K562 (cell line): Measurements from ENCODE around the gene CHD1L. TPM values are rescaled to one million over a fixed set of nuclear protein-coding genes. Genes with fewer than 3 reads are reported as not detected.

Experiments
- ATAC-seq: fragments of 200-7000 bp; cut with Tn5 transposase; 3 replicates; pipeline ENCODE4 v1.9.1; 2020; ENCODE audit warnings: moderate library complexity
- BruUV-seq: library from RNA; stranded (reverse); fragments of 400-500 nt; replicated peaks from 2 replicates; lab custom pipeline; 2021; lab: Mats Ljungman, UMichigan
- CTCF ChIA-PET: fragments of 300-600 bp; formaldehyde crosslinking; extraction: SDS; loops from one replicate; lab custom pipeline; 2021; ENCODE audit warnings: low intra/inter-chr PET ratio; lab: Yijun Ruan, JAX
- POLR2A ChIA-PET: fragments of 300-600, 350-650 bp; sonication (Branson Sonifier 250); formaldehyde crosslinking; extraction: SDS; loops from one replicate; lab custom pipeline; 2021; ENCODE audit warnings: antibody characterized with exemption, inconsistent platforms; lab: Yijun Ruan, JAX
- DNase-seq, 4 experiments: peaks; one replicate each; pipeline versions ENCODE4 v3.0.0 to v3.0.0-alpha.2; 2011 to 2018; ENCODE audit warnings: low spot score in 3 of 4, mixed read lengths in 3 of 4; ENCODE audit errors: extremely low read depth in 1 of 4
- FAIRE-seq: peaks from 2 replicates; lab custom pipeline; 2011; peaks lifted over from hg19 to GRCh38; lab: Jason Lieb, UNC
- H2AFZ ChIP-seq: 2 replicates; pipeline ENCODE4 v1.6.0; 2011; ENCODE audit warnings: low read depth, low read length, control low read depth, inconsistent platforms
- H3K27ac ChIP-seq: fragments of 200-600 bp; 3 replicates; pipeline ENCODE4 v1.8.0; 2011; ENCODE audit warnings: low read depth, mild to moderate bottlenecking, control low read depth, inconsistent platforms, low read length, moderate library complexity, mixed read lengths; ENCODE audit errors: extremely low read depth
- H3K27me3 ChIP-seq, 2 experiments: fragments of 300-600 bp in 1 of 2; 2 replicates in 1 of 2; 3 replicates in 1 of 2; pipeline versions ENCODE4 v1.6.0 to v1.8.0; 2011; ENCODE audit warnings: inconsistent platforms in 2 of 2, low read length in 2 of 2, mild to moderate bottlenecking in 1 of 2, mixed read lengths in 1 of 2, moderate library complexity in 1 of 2; ENCODE audit not compliant: control insufficient read depth in 2 of 2, insufficient read depth in 2 of 2
- H3K36me3 ChIP-seq: fragments of 300-600 bp; 3 replicates; pipeline ENCODE4 v1.8.0; 2011; ENCODE audit warnings: mild to moderate bottlenecking, low read length, inconsistent platforms; ENCODE audit not compliant: control insufficient read depth, insufficient read depth
- H3K4me1 ChIP-seq, 2 experiments: fragments of 200-600 bp in 1 of 2; replicated peaks in 1 of 2; 2 replicates in 1 of 2; 3 replicates in 1 of 2; pipeline versions ENCODE4 v1.5.1 to v1.8.0; 2011; ENCODE audit warnings: inconsistent platforms in 2 of 2, low read length in 2 of 2, mild to moderate bottlenecking in 1 of 2, mixed read lengths in 1 of 2, moderate library complexity in 1 of 2; ENCODE audit not compliant: control insufficient read depth in 2 of 2, insufficient read depth in 2 of 2
- H3K4me2 ChIP-seq: 2 replicates; pipeline ENCODE4 v1.6.1; 2011; ENCODE audit warnings: low read length, control low read depth, inconsistent platforms, mixed read lengths; ENCODE audit not compliant: insufficient read depth
- H3K4me3 ChIP-seq: fragments of 200-600 bp; sonication (generic), shearing (Covaris generic); 2 replicates; pipeline ENCODE4 v1.5.1; 2016; ENCODE audit warnings: control low read depth, inconsistent platforms
- H3K79me2 ChIP-seq: fragments of 200-600 bp; 3 replicates; pipeline ENCODE4 v1.8.0; 2011; ENCODE audit warnings: low read length, inconsistent platforms; ENCODE audit not compliant: control insufficient read depth, insufficient read depth
- H3K9ac ChIP-seq, 2 experiments: 2 replicates each; pipeline versions ENCODE4 v1.6.0 to v1.6.1; 2011; ENCODE audit warnings: low read depth in 2 of 2, low read length in 2 of 2, control low read depth in 1 of 2, inconsistent platforms in 1 of 2, mild to moderate bottlenecking in 1 of 2, mixed read lengths in 1 of 2; ENCODE audit not compliant: insufficient read depth in 1 of 2
- H3K9me1 ChIP-seq: one replicate; pipeline ENCODE4 v1.6.0; 2011; ENCODE audit warnings: inconsistent platforms, mild to moderate bottlenecking, low read length, moderate library complexity; ENCODE audit not compliant: control insufficient read depth, insufficient read depth
- H3K9me3 ChIP-seq: replicated peaks from 2 replicates; pipeline ENCODE4 v1.5.1; 2011; ENCODE audit warnings: low read depth, low read length, inconsistent platforms; ENCODE audit not compliant: control insufficient read depth, insufficient read depth
- H4K20me1 ChIP-seq: replicated peaks from 2 replicates; pipeline ENCODE4 v1.6.1; 2011; ENCODE audit warnings: low read length, inconsistent platforms, mixed read lengths; ENCODE audit not compliant: control insufficient read depth, insufficient read depth
- CCAR2 ChIP-seq: fragments of 200-400 bp; formaldehyde crosslinking; IDR thresholded peaks from 2 replicates; pipeline ENCODE4 v1.6.1; 2017; ENCODE audit warnings: mild to moderate bottlenecking, low read depth, low read length
- DACH1 ChIP-seq: fragments of 450-650 bp; IDR thresholded peaks from 2 replicates; pipeline ENCODE4 v1.6.1; 2018; ENCODE audit not compliant: partially characterized antibody
- E2F8 ChIP-seq: fragments of 450-650 bp; IDR thresholded peaks from 2 replicates; pipeline ENCODE4 v1.7.1; 2018; ENCODE audit warnings: mild to moderate bottlenecking, low read depth; ENCODE audit not compliant: partially characterized antibody
- ESRRA ChIP-seq: fragments of 450-650 bp; IDR thresholded peaks from 2 replicates; pipeline ENCODE4 v1.6.1; 2014; ENCODE audit warnings: low read depth, mild to moderate bottlenecking, moderate library complexity, borderline replicate concordance
- FUS ChIP-seq: fragments of 200-400 bp; formaldehyde crosslinking; optimal IDR thresholded peaks from 2 replicates; pipeline ENCODE3; 2017; ENCODE audit warnings: low read depth, low read length
- TFE3 ChIP-seq: fragments of 450-650 bp; formaldehyde crosslinking; IDR thresholded peaks from 2 replicates; pipeline ENCODE4 v1.4.0; 2020; ENCODE audit warnings: mild to moderate bottlenecking, mixed read lengths
- U2AF1 ChIP-seq: fragments of 200-400 bp; formaldehyde crosslinking; optimal IDR thresholded peaks from 2 replicates; pipeline ENCODE3; 2017; ENCODE audit warnings: mild to moderate bottlenecking, low read depth, low read length, moderate library complexity
- ZBTB7A ChIP-seq: IDR thresholded peaks from 2 replicates; pipeline ENCODE4 v1.6.1; 2011; ENCODE audit warnings: low read depth, mild to moderate bottlenecking, low read length, moderate library complexity, borderline replicate concordance; ENCODE audit not compliant: control insufficient read depth
- ZKSCAN8 ChIP-seq: fragments of 200-800 bp; sonication (Bioruptor generic); IDR thresholded peaks from 2 replicates; pipeline ENCODE4 v1.6.1; 2016; ENCODE audit warnings: missing genetic modification characterization, missing compliant biosample characterization
- ZSCAN29 ChIP-seq: fragments of 450-650 bp; IDR thresholded peaks from 2 replicates; pipeline ENCODE4 v1.6.1; 2017
- WGBS: fragments of 100-300 bp; shearing (Covaris generic); methylation state at CpG from one replicate; pipeline ENCODE4 v1.1.6; 2016; ENCODE audit warnings: low coverage, mixed read lengths; ENCODE audit not compliant: insufficient coverage; ENCODE audit errors: missing lambda C conversion rate; 5-methylcytosine and 5-hydroxymethylcytosine counted together
- in situ Hi-C: fragments of 300-500 bp; cut with MboI; formaldehyde crosslinking; loops from 4 replicates; pipeline ENCODE4 v1.15.0; 2018; ENCODE audit warnings: inconsistent platforms, mixed read lengths
- intact Hi-C: fragments of 100-400 bp; cut with micrococcal nuclease; formaldehyde crosslinking; loops from 2 replicates; pipeline ENCODE4 v1.14.2; 2022
- polyA plus RNA-seq, 8 experiments: library from polyadenylated mRNA; depleted of rRNA in 4 of 8; stranded (reverse) in 5 of 8; unstranded in 3 of 8; fragments of >200 nt; fragmentation: Nextera tagmentation in 2 of 8; fragmentation: Illumina TruSeq in 1 of 8; extraction: Ambion mirVana in 2 of 8; extraction: Trizol in 1 of 8; gene quantifications; 2 replicates each; pipeline versions ENCODE4 v1.2.1 to v1.2.3, GENCODE V29; 2011 to 2014; ENCODE audit warnings: inconsistent platforms in 1 of 8, missing spikeins in 1 of 8
- total RNA-seq, 7 experiments: library from RNA; depleted of rRNA in 6 of 7; stranded (reverse); fragments of >200 nt in 6 of 7; fragmentation: Illumina TruSeq in 2 of 7; extraction: Trizol in 2 of 7; gene quantifications; 2 replicates each; pipeline versions ENCODE4 v1.2.1 to v1.2.3, GENCODE V29; 2011 to 2021; ENCODE audit warnings: low replicate concordance in 1 of 7
- TF ChIP-seq, protein P1 (sequence below): fragments of 450-650 bp; formaldehyde crosslinking; IDR thresholded peaks from 2 replicates; pipeline ENCODE4 v1.4.0; 2022; ENCODE audit warnings: missing genetic modification characterization

Gene CHD1L
- total and polyA plus RNA-seq, 9 of the 15 experiments (the other 6 are each of a cell fraction or from before 2014, with no cell fraction given) = 25.0 to 93.3 (median 59.1) TPM

GRCh38 chr1:147207192-147207591, 35.3 kb upstream of the CHD1L start:
- Histone ChIP-seq H3K27me3 (peaks cover 5 to 9% of the 10 kb centered on the region in 2 experiments; a peak in 4 of 5 replicates), H2AFZ (no peak overlapping the region), H3K4me3 (no peak overlapping the region), H3K9me3 (no peaks in the 10 kb centered on the region), H3K9me1 (no peaks in the 10 kb centered on the region), H3K9ac (no peak overlapping the region), H4K20me1 (no peaks in the 10 kb centered on the region), H3K36me3 (no peaks in the 10 kb centered on the region), H3K79me2 (no peaks in the 10 kb centered on the region), H3K4me1 (0 out of 5 replicates have a peak, but pooled peaks cover 0 to 3% of the 10 kb centered on the region in 2 experiments), H3K4me2 (no peak overlapping the region), H3K27ac (no peak overlapping the region)
- TF ChIP-seq CCAR2 = no peak
- DNase-seq (no peak), FAIRE-seq (no peak), ATAC-seq (no peak)
- 0% methylated on average over 1 of the region's 1 CpG for WGBS
- intact Hi-C loops (no loop called here), in situ Hi-C loops (no loop called here)
- ChIA-PET POLR2A (no interaction called here), CTCF (no interaction called here)
- no TSS peak for BruUV-seq

DNA sequence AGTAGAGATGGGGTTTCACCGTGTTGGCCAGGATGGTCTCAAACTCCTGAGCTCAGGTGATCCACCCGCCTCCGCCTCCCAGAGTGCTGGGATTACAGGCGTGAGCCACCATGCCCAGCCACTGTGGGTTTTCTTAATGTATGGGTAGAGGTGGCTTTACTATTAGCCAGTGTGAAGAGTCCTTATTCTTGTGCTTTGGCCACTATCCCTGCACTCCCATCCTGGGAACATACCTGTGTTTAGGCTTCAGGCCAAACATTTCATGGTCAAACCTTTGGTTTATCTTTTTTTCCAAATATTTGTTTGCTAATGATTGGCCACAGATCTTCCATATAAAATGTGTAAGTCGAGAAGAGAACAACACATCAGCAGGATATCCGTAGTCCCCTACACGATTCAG, 33.9 kb upstream of the CHD1L start:
- FAIRE-seq (no peak), ATAC-seq (no peak), DNase-seq (no peak)
- H3K4me3 ChIP-seq = no peak overlapping the region
- no peak overlapping the region for H2AFZ ChIP-seq
- intact Hi-C loops = no loop called here
- peaks cover 5 to 9% of the 10 kb centered on the region in 2 experiments; a peak in 4 of 5 replicates for H3K27me3 ChIP-seq
- H4K20me1 ChIP-seq = no peaks in the 10 kb centered on the region
- no peaks in the 10 kb centered on the region for H3K9me3 ChIP-seq
- in situ Hi-C loops = no loop called here
- no peak overlapping the region for H3K4me2 ChIP-seq
- no peaks in the 10 kb centered on the region for H3K36me3 ChIP-seq
- H3K4me1 ChIP-seq = 0 out of 5 replicates have a peak, but pooled peaks cover 0 to 3% of the 10 kb centered on the region in 2 experiments
- no peaks in the 10 kb centered on the region for H3K9me1 ChIP-seq
- no peaks in the 10 kb centered on the region for H3K79me2 ChIP-seq
- POLR2A ChIA-PET = no interaction called here
- CTCF ChIA-PET = no interaction called here
- H3K27ac ChIP-seq = no peak overlapping the region
- H3K9ac ChIP-seq = no peak overlapping the region
- 6% methylated on average over 7 of the region's 7 CpGs for WGBS
- BruUV-seq = no TSS peak
- TF ChIP-seq ZSCAN29 (no peak), ZKSCAN8 (CRISPR knock-in tag) (no peak), U2AF1 (no peak), TFE3 (CRISPR knock-in tag) (no peak), ZBTB7A (no peak), E2F8 (no peak), FUS (no peak), DACH1 (no peak), ESRRA (no peak)
- TF ChIP-seq, protein P1, sequence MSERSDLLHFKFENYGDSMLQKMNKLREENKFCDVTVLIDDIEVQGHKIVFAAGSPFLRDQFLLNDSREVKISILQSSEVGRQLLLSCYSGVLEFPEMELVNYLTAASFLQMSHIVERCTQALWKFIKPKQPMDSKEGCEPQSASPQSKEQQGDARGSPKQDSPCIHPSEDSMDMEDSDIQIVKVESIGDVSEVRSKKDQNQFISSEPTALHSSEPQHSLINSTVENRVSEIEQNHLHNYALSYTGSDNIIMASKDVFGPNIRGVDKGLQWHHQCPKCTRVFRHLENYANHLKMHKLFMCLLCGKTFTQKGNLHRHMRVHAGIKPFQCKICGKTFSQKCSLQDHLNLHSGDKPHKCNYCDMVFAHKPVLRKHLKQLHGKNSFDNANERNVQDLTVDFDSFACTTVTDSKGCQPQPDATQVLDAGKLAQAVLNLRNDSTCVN (CRISPR knock-in tag) = no peak
